GM13976 (cell line): ENCODE results near the gene CLIP2.
"Not testable (repeated sequence)": the region's sequence is repeated elsewhere in the genome, so short reads cannot be mapped to it uniquely, and the experiment has no call there.

Source experiments
- DNase-seq: peaks from one replicate; pipeline ENCODE4 v3.0.0; 2012; ENCODE audit warnings: low spot score
- in situ Hi-C: fragments of 300-500 bp; cut with MboI; formaldehyde crosslinking; loops from one replicate; pipeline ENCODE4 v1.12.0; 2022; ENCODE audit warnings: low sequenced_read_pairs, mixed read lengths, inconsistent platforms; ENCODE audit not compliant: unreplicated experiment
- TF ChIP-seq, protein P1 (sequence below): IDR thresholded peaks from 2 replicates; pipeline ENCODE4 v1.5.1; 2012; ENCODE audit warnings: borderline replicate concordance, mild to moderate bottlenecking; ENCODE audit not compliant: insufficient read depth; ENCODE audit errors: extremely low read depth, missing control alignments, control extremely low read depth

CLIP2 gene

GRCh38 chr7:74405899-74406512 lies 116.8 kb downstream of the CLIP2 start:
- no peak for DNase-seq
- in situ Hi-C loops: loop anchor here (10.0 kb wide), 2 partner anchors 201 to 341 kb away; no protein-coding TSS in a partner anchor

DNA sequence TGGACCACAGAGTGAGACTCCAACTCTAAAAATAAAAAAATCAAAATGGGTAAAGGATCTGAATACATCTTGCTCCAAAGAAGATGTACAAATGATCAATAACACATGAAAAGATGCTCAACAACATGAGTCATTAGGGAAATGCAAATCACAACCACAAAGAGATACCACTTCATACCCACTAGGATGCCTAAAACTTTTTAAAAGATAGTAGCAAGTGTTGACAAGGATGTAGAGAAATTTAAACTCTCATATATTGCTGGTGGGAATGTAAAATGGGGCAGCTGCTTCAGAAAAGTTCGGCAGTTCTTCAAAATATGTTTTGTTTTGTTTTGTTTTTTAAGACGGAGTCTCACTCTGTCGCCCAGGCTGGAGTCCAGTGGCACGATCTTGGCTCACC lies 118.8 kb downstream of the CLIP2 start:
- in situ Hi-C loops: loop anchor here (10.0 kb wide), 2 partner anchors 203 to 343 kb away; no protein-coding TSS in a partner anchor
- TF ChIP-seq, protein P1, sequence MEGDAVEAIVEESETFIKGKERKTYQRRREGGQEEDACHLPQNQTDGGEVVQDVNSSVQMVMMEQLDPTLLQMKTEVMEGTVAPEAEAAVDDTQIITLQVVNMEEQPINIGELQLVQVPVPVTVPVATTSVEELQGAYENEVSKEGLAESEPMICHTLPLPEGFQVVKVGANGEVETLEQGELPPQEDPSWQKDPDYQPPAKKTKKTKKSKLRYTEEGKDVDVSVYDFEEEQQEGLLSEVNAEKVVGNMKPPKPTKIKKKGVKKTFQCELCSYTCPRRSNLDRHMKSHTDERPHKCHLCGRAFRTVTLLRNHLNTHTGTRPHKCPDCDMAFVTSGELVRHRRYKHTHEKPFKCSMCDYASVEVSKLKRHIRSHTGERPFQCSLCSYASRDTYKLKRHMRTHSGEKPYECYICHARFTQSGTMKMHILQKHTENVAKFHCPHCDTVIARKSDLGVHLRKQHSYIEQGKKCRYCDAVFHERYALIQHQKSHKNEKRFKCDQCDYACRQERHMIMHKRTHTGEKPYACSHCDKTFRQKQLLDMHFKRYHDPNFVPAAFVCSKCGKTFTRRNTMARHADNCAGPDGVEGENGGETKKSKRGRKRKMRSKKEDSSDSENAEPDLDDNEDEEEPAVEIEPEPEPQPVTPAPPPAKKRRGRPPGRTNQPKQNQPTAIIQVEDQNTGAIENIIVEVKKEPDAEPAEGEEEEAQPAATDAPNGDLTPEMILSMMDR: no peak
- DNase-seq: no peak

More at GRCh38 chr7:74405899-74406512, 116.8 kb downstream of the CLIP2 start:
- TF ChIP-seq, protein P1: no peak

DNA sequence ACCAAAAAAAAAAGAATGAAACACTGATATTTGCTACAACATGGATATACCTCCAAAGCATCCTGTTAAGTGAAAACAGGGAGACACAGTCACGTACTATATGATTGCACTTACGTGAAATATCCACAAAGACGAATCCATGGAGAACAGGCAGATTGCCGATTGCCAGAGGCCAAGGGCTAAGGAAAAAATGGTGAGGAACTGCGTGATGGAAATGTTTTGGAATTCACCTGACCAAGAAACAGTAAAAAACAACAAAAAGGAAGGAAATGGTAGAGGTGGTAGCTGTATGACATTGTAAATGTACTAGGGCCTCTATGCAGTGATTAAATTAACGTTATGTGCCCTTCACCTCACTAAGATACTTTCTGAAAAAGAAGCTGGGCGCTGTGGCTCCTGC lies 120.4 kb downstream of the CLIP2 start:
- in situ Hi-C loops: loop anchor here (10.0 kb wide), 2 partner anchors 205 to 345 kb away; no protein-coding TSS in a partner anchor
- no peak for DNase-seq
- TF ChIP-seq, protein P1: no peak

DNA sequence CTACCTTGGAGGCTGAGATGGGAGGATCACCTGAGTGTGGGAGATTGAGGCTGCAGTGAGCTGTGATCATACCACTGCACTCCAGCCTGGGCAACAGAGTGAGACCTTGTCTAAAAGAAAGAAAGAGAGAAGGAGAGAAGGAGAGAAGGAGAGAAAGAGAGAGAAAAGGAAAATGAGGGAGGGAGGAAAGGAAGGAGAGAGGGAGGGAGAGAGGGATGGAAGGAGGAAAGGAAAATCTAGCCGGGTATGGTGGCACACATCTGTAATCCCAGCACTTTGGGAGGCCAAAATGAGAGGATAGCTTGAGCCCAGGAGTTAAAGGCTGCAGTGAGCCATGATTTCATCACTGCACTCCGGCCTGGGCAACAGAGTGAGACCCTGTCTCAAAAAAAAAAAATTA lies 121.6 kb downstream of the CLIP2 start:
- TF ChIP-seq, protein P1: no peak
- in situ Hi-C loops: no loop called here
- DNase-seq: no peak

- DNase-seq, in situ Hi-C loops: not testable (repeated sequence)
Measured at GRCh38 chr7:74411571-74411970, 122.4 kb downstream of the CLIP2 start.

DNA sequence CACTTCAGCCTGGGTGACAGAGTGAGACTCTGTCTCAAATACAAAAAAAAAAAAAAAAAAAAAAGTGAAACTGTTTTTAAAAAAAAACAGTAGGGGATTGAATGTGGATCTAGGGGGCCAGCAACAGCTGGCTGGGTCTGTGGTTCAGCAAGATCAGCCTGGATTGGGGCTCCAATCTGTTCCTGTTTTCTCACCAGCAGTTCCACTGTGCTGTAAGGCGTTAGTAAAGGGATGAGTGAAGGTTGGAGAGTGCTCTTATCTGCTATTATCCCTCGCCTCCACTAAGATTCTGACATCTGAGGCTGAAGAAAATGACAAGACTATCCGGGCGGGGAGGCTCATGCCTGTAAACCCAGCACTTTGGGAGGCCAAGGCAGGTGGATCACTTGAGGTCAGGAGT lies 122.8 kb downstream of the CLIP2 start:
- no peak for DNase-seq
- in situ Hi-C loops: no loop called here
- TF ChIP-seq, protein P1: no peak

- no peak for DNase-seq
- in situ Hi-C loops: no loop called here
- TF ChIP-seq, protein P1: no peak
Measured at GRCh38 chr7:74412603-74413002, 123.4 kb downstream of the CLIP2 start.

DNA sequence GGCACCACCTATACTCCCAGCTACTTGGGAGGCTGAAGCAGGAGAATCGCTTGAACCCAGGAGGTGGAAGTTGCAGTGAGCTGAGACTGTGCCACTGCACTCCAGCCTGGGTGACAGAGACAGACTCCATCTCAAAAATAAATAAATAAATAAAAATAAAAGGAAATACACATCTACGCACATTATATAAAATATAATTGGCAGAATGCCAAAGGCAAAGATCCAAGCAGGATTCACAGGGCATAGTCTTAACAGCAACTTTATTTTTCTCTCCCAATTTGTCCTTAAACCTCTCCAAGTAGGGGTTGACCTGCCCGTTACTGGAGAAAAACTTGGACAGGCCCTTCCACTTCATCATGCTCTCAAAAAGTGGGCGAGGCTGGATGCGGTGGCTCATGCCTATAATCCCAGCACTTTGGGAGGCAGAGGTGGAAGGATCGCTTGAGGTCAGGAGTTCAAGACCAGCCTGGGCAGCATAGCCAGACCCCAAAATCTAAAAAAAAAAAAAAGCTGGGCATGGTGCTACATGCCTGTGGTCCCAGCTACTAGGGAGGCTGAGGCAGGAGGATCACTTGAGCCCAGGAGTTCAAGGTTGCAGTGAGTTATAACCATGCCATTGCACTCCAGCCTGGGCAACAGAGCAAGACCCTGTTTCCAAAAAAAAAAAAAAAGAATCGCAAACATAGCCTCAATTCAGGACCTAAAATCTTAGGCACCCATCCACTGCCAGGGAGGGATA lies 125.6 kb downstream of the CLIP2 start:
- DNase-seq, in situ Hi-C loops: not testable (repeated sequence)
